Loucy (cell line): ENCODE results near the gene CLDN2.

Source experiments
- H2AFZ ChIP-seq: fragments of 200-600 bp; sonication (generic); 2 replicates; pipeline ENCODE4 v1.6.0; 2016; ENCODE audit warnings: antibody characterized with exemption, mild to moderate bottlenecking, low read length, moderate library complexity
- H3F3A ChIP-seq: fragments of 200-600 bp; 2 replicates; pipeline ENCODE4 v1.6.0; 2016; ENCODE audit warnings: antibody characterized with exemption, low read depth, mild to moderate bottlenecking
- H3K27me3 ChIP-seq: fragments of 200-600 bp; sonication (generic); 2 replicates; pipeline ENCODE4 v1.6.1; 2014; ENCODE audit warnings: low read length, mild to moderate bottlenecking; ENCODE audit not compliant: insufficient read depth, poor library complexity, severe bottlenecking
- H3K36me3 ChIP-seq: fragments of 200-600 bp; sonication (generic); 2 replicates; pipeline ENCODE4 v1.6.1; 2016; ENCODE audit warnings: low read length; ENCODE audit not compliant: insufficient read depth
- H3K4me1 ChIP-seq: fragments of 200-600 bp; sonication (generic); 2 replicates; pipeline ENCODE4 v1.5.1; 2014; ENCODE audit warnings: low read length, mild to moderate bottlenecking; ENCODE audit not compliant: insufficient read depth, poor library complexity, severe bottlenecking
- H3K4me2 ChIP-seq: fragments of 200-600 bp; sonication (generic); 2 replicates; pipeline ENCODE4 v1.6.0; 2014; ENCODE audit warnings: antibody characterized with exemption, low read length, low read depth, mild to moderate bottlenecking; ENCODE audit not compliant: poor library complexity, severe bottlenecking
- H3K4me3 ChIP-seq: fragments of 200-600 bp; sonication (generic); 2 replicates; pipeline ENCODE4 v1.5.1; 2014; ENCODE audit warnings: low read length, mild to moderate bottlenecking, mixed read lengths; ENCODE audit not compliant: poor library complexity, severe bottlenecking
- H3K79me2 ChIP-seq: fragments of 200-600 bp; sonication (generic); 2 replicates; pipeline ENCODE4 v1.6.1; 2014; ENCODE audit warnings: low read length; ENCODE audit not compliant: insufficient read depth
- H3K9ac ChIP-seq: fragments of 200-600 bp; sonication (generic); 2 replicates; pipeline ENCODE4 v1.6.0; 2014; ENCODE audit warnings: mild to moderate bottlenecking, low read depth, low read length, moderate library complexity; ENCODE audit not compliant: poor library complexity, severe bottlenecking
- H3K9me2 ChIP-seq: fragments of 200-600 bp; sonication (generic); replicated peaks from 2 replicates; pipeline ENCODE4 v1.6.1; 2016; ENCODE audit warnings: low read depth, low read length, mixed read lengths
- H3K9me3 ChIP-seq: fragments of 200-600 bp; sonication (generic); 2 replicates; pipeline ENCODE4 v1.6.1; 2014; ENCODE audit warnings: mild to moderate bottlenecking, antibody characterized with exemption, low read length, low read depth; ENCODE audit not compliant: insufficient read depth
- H4K20me1 ChIP-seq: fragments of 200-600 bp; sonication (generic); 2 replicates; pipeline ENCODE4 v1.6.0; 2014; ENCODE audit warnings: antibody characterized with exemption, low read length, mild to moderate bottlenecking; ENCODE audit not compliant: insufficient read depth, poor library complexity, severe bottlenecking
- EZH2phosphoT487 ChIP-seq: fragments of 200-600 bp; IDR thresholded peaks from 2 replicates; pipeline ENCODE4 v1.6.1; 2018; ENCODE audit warnings: antibody characterized with exemption, mild to moderate bottlenecking, moderate library complexity, borderline replicate concordance
- TF ChIP-seq, protein P1 (sequence below): fragments of 200-600 bp; sonication (generic); conservative IDR thresholded peaks from 2 replicates; pipeline ENCODE4 v1.5.1; 2014; ENCODE audit warnings: mild to moderate bottlenecking, antibody characterized with exemption, low read length

CLDN2 gene

DNA sequence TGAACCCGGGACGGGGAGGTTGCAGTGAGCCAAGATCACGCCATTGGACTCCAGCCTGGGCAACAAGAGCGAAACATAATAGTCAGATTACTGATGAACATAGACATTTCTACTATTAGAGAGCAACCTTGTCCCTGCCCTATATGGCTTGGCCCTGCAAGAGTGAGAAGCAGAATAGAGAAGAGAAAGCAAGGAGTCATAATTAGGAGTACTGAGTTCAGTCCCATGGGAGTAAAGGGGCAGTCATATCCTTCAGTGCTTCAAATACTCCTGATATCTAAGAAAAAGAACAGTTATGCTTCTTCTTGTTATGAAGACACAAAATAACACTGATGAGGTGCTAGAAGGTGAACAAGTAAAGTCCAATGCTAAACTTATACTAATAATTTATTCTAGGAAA, 33.8 kb downstream of the CLDN2 start:
- no peaks in the 10 kb centered on the region for H3K4me1 ChIP-seq
- no peak overlapping the region for H2AFZ ChIP-seq
- no peaks in the 10 kb centered on the region for H3K9me2 ChIP-seq
- H4K20me1 ChIP-seq: no peaks in the 10 kb centered on the region
- no peak overlapping the region for H3K4me2 ChIP-seq
- TF ChIP-seq, protein P1, sequence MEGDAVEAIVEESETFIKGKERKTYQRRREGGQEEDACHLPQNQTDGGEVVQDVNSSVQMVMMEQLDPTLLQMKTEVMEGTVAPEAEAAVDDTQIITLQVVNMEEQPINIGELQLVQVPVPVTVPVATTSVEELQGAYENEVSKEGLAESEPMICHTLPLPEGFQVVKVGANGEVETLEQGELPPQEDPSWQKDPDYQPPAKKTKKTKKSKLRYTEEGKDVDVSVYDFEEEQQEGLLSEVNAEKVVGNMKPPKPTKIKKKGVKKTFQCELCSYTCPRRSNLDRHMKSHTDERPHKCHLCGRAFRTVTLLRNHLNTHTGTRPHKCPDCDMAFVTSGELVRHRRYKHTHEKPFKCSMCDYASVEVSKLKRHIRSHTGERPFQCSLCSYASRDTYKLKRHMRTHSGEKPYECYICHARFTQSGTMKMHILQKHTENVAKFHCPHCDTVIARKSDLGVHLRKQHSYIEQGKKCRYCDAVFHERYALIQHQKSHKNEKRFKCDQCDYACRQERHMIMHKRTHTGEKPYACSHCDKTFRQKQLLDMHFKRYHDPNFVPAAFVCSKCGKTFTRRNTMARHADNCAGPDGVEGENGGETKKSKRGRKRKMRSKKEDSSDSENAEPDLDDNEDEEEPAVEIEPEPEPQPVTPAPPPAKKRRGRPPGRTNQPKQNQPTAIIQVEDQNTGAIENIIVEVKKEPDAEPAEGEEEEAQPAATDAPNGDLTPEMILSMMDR: no peak
- TF ChIP-seq EZH2phosphoT487: no peak
- H3K36me3 ChIP-seq: no peaks in the 10 kb centered on the region
- H3F3A ChIP-seq: no peaks in the 10 kb centered on the region
- no peaks in the 10 kb centered on the region for H3K27me3 ChIP-seq
- H3K9ac ChIP-seq: no peak overlapping the region
- no peak overlapping the region for H3K4me3 ChIP-seq
- H3K79me2 ChIP-seq: no peaks in the 10 kb centered on the region
- no peaks in the 10 kb centered on the region for H3K9me3 ChIP-seq

DNA sequence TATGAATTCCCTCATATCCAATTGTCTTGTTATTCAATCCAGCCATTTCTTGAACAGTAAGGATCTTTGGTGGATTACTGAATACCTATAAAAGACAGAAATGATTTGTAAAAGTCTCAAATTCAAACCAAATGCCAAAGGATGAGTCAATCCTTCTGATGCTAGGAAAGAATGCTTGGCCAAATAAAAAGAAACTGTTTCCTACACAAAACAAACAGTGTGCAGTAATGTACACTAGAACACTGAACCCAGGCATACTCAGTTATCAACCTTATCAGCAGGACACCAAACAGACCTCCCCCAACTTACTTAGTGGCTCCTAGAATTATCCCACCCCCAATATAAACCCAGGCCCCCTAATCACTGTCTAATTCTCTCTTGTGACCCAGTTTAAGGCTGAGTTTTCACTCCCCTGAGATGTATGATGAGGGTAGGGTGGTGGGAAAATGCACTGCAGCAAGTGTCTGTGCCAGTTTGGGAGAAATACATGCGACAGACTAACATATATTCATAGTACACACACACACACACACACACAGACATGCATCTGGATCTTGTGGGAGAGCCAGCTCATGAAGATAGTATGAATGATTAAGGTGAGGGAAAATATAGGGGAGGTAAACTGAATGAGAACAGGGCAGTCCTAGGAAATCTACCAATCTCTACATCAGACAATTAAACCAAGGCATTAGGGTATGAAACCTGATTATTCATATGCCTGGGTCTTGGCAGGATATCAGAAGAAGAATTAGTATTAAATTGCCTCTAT, 35.0 kb downstream of the CLDN2 start:
- Histone ChIP-seq H3K79me2 (no peaks in the 10 kb centered on the region), H4K20me1 (no peaks in the 10 kb centered on the region), H2AFZ (no peak overlapping the region), H3K36me3 (no peaks in the 10 kb centered on the region), H3K4me3 (no peak overlapping the region), H3K4me2 (no peak overlapping the region), H3K4me1 (no peaks in the 10 kb centered on the region), H3K27me3 (no peaks in the 10 kb centered on the region), H3K9me3 (no peaks in the 10 kb centered on the region), H3F3A (no peaks in the 10 kb centered on the region), H3K9me2 (no peaks in the 10 kb centered on the region), H3K9ac (no peak overlapping the region)
- TF ChIP-seq, protein P1: no peak
- no peak for TF ChIP-seq EZH2phosphoT487

DNA sequence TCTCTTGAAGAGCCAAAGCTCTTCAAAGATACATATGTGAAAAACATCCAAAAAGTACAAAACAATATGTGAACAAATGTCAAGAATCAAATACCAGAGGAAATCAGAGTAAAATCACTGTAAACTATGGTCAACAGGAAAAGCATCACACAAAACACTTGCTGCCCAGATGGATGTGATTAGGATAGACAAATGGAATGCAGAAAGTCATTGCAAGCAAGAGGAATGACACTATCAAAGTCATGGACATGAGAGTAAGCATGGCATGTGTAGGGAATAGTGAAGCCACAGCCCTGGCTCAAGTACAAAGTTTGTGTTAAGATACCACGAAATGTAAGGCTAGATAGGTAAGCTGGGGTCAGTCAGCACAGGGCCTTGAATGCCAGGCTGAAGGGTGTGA, 37.7 kb downstream of the CLDN2 start:
- H3K9me3 ChIP-seq: no peaks in the 10 kb centered on the region
- TF ChIP-seq, protein P1: no peak
- TF ChIP-seq EZH2phosphoT487: no peak
- H3K4me2 ChIP-seq: no peak overlapping the region
- no peak overlapping the region for H3K9ac ChIP-seq
- H3K27me3 ChIP-seq: no peaks in the 10 kb centered on the region
- H3K9me2 ChIP-seq: no peaks in the 10 kb centered on the region
- H3K4me3 ChIP-seq: no peak overlapping the region
- H2AFZ ChIP-seq: no peak overlapping the region
- H3K36me3 ChIP-seq: peaks cover 6% of the 10 kb centered on the region; the same call in 1 of the 2 replicates
- no peaks in the 10 kb centered on the region for H3K79me2 ChIP-seq
- H4K20me1 ChIP-seq: no peaks in the 10 kb centered on the region
- no peaks in the 10 kb centered on the region for H3K4me1 ChIP-seq
- H3F3A ChIP-seq: no peaks in the 10 kb centered on the region
